OCI-LY3 (cell line): ENCODE results near the gene BPIFB3.

Source experiments
- H2AFZ ChIP-seq: fragments of 200-600, 300-600 bp; shearing (Covaris generic); 2 replicates; pipeline ENCODE4 v1.6.0; 2014; ENCODE audit warnings: antibody characterized with exemption, low read depth, low read length
- H3K27ac ChIP-seq: fragments of 200-600, 300-600 bp; sonication (generic); 2 replicates; pipeline ENCODE4 v1.5.1; 2014; ENCODE audit warnings: mild to moderate bottlenecking, low read length, moderate library complexity, mixed read lengths
- H3K27me3 ChIP-seq: fragments of 200-600, 300-600 bp; sonication (generic); 2 replicates; pipeline ENCODE4 v1.6.1; 2014; ENCODE audit warnings: low read depth, low read length, mixed read lengths
- H3K36me3 ChIP-seq: fragments of 200-600, 300-600 bp; sonication (generic); replicated peaks from 2 replicates; pipeline ENCODE3; 2014; ENCODE audit warnings: low read depth, low read length, mixed read lengths
- H3K4me1 ChIP-seq: fragments of 300-600, 200-600 bp; sonication (generic); 2 replicates; pipeline ENCODE4 v1.6.1; 2014; ENCODE audit warnings: low read length, mixed read lengths
- H3K4me2 ChIP-seq: fragments of 200-600, 300-600 bp; sonication (generic); 2 replicates; pipeline ENCODE4 v1.6.1; 2014; ENCODE audit warnings: low read length, mixed read lengths
- H3K4me3 ChIP-seq: fragments of 300-600, 200-600 bp; sonication (generic); 2 replicates; pipeline ENCODE4 v1.5.1; 2014; ENCODE audit warnings: antibody characterized with exemption, mild to moderate bottlenecking, low read length, moderate library complexity
- H3K79me2 ChIP-seq: fragments of 300-600, 200-600 bp; shearing (Covaris generic); 2 replicates; pipeline ENCODE4 v1.6.1; 2014; ENCODE audit warnings: mild to moderate bottlenecking, low read length, mixed read lengths
- H3K9ac ChIP-seq: fragments of 300-600, 200-600 bp; shearing (Covaris generic); 2 replicates; pipeline ENCODE4 v1.6.0; 2014; ENCODE audit warnings: mild to moderate bottlenecking, low read length, moderate library complexity
- H3K9me3 ChIP-seq: fragments of 200-600, 300-600 bp; shearing (Covaris generic); 2 replicates; pipeline ENCODE4 v1.6.1; 2014; ENCODE audit warnings: low read length, mixed read lengths; ENCODE audit not compliant: insufficient read depth
- H4K20me1 ChIP-seq: fragments of 200-600, 300-600 bp; sonication (generic); 2 replicates; pipeline ENCODE4 v1.6.1; 2016; ENCODE audit warnings: low read length, mixed read lengths; ENCODE audit not compliant: insufficient read depth
- EZH2phosphoT487 ChIP-seq: fragments of 200-600 bp; shearing (Covaris generic); IDR thresholded peaks from 2 replicates; pipeline ENCODE4 v1.6.1; 2018; ENCODE audit warnings: antibody characterized with exemption, mixed run types, low read depth
- TF ChIP-seq, protein P1 (sequence below): fragments of 200-600, 300-600 bp; sonication (generic); IDR thresholded peaks from 2 replicates; pipeline ENCODE4 v1.5.1; 2014; ENCODE audit warnings: antibody characterized with exemption, low read length, low read depth

BPIFB3 gene

DNA sequence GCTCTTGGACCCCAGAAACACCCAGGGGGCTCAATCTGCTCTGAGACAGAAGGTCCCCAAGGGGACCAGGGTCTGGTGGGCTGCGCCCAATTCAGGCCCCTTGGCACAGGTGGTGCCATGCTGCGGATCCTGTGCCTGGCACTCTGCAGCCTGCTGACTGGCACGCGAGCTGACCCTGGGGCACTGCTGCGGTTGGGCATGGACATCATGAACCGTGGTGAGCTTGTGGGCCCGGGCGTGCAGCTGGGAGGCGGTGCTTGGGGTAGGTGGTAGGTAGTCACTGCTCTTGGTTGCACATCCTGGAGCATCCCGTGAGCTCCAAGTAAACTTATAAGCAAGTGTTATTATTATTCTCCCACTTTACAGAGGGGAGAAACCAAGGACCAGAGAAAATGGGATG, 22.2 kb upstream of the BPIFB3 start, which contains the start of gene BPIFB6:
Gene BPIFB6, plus strand, starts transcription at position 118 of the 400 bp plus-strand sequence. Its CDS starts 0 bp downstream, at position 118.
- no peak for TF ChIP-seq EZH2phosphoT487
- TF ChIP-seq, protein P1, sequence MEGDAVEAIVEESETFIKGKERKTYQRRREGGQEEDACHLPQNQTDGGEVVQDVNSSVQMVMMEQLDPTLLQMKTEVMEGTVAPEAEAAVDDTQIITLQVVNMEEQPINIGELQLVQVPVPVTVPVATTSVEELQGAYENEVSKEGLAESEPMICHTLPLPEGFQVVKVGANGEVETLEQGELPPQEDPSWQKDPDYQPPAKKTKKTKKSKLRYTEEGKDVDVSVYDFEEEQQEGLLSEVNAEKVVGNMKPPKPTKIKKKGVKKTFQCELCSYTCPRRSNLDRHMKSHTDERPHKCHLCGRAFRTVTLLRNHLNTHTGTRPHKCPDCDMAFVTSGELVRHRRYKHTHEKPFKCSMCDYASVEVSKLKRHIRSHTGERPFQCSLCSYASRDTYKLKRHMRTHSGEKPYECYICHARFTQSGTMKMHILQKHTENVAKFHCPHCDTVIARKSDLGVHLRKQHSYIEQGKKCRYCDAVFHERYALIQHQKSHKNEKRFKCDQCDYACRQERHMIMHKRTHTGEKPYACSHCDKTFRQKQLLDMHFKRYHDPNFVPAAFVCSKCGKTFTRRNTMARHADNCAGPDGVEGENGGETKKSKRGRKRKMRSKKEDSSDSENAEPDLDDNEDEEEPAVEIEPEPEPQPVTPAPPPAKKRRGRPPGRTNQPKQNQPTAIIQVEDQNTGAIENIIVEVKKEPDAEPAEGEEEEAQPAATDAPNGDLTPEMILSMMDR = no peak
- Histone ChIP-seq H3K36me3 (no peaks in the 10 kb centered on the region), H3K9me3 (no peaks in the 10 kb centered on the region), H3K4me2 (no peak within 1 kb of the TSS), H2AFZ (no peak within 1 kb of the TSS), H3K79me2 (no peaks in the 10 kb centered on the region), H3K4me3 (no peak within 1 kb of the TSS), H3K27me3 (peaks cover 25% of the 10 kb centered on the region), H4K20me1 (no peaks in the 10 kb centered on the region), H3K27ac (no peak within 1 kb of the TSS), H3K9ac (no peak within 1 kb of the TSS), H3K4me1 (no peaks in the 10 kb centered on the region)

DNA sequence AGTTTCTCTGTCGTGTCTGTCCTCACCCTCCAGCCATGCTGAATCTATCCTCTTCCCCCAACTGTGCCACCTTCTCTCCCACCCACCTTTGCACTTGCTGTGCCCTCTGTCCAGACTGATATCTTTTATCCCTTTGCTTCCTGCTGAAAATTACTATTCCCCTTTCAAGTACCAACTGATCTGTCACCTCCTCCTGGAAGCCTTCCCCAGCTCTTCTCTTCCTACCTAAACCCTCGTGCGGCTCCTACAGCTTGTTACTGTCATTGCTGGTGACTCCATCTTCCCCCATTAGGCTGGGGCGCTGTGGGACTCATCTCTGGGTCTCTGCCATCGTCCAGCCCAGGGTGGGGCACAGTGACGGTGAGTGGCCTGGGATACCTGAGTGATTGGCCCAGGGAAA, 21.1 kb upstream of the BPIFB3 start:
- TF ChIP-seq, protein P1 = no peak
- no peak for TF ChIP-seq EZH2phosphoT487
- H3K4me2 ChIP-seq = no peak overlapping the region
- H3K4me1 ChIP-seq = no peaks in the 10 kb centered on the region

DNA sequence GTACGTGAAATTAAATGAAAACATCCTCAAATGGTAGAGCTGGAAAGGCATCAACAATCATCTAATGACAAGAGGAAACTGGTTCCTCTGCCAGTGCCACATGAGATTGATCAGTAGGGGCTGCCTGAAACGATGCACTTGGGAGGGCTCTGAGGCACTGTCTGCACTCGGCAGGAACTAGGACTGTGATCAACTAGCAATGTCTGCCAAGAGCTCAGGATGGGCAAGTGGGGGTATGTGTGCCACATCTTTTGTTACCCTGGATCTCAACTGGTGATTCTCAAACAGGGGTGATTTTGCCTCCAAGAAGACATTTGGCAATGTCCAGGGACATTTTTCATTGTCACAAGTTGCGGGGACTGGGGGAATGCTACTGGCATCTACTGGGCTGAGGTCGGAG, 20.3 kb upstream of the BPIFB3 start:
- Histone ChIP-seq H3K9ac (no peak overlapping the region), H3K4me2 (no peak overlapping the region), H3K9me3 (no peaks in the 10 kb centered on the region), H3K36me3 (no peaks in the 10 kb centered on the region), H3K79me2 (no peaks in the 10 kb centered on the region), H3K27me3 (peaks cover 28% of the 10 kb centered on the region), H3K4me1 (no peaks in the 10 kb centered on the region), H2AFZ (no peak overlapping the region), H3K27ac (no peak overlapping the region), H4K20me1 (no peaks in the 10 kb centered on the region), H3K4me3 (no peak overlapping the region)
- no peak for TF ChIP-seq EZH2phosphoT487
- TF ChIP-seq, protein P1 = no peak

More for the DNA sequence above, 21.1 kb upstream of the BPIFB3 start:
- no peak overlapping the region for H2AFZ ChIP-seq
- no peak overlapping the region for H3K27ac ChIP-seq
- H3K36me3 ChIP-seq = no peaks in the 10 kb centered on the region
- peaks cover 24% of the 10 kb centered on the region for H3K27me3 ChIP-seq
- no peaks in the 10 kb centered on the region for H3K9me3 ChIP-seq
- no peaks in the 10 kb centered on the region for H3K79me2 ChIP-seq
- H4K20me1 ChIP-seq = no peaks in the 10 kb centered on the region
- H3K9ac ChIP-seq = no peak overlapping the region
- H3K4me3 ChIP-seq = no peak overlapping the region

DNA sequence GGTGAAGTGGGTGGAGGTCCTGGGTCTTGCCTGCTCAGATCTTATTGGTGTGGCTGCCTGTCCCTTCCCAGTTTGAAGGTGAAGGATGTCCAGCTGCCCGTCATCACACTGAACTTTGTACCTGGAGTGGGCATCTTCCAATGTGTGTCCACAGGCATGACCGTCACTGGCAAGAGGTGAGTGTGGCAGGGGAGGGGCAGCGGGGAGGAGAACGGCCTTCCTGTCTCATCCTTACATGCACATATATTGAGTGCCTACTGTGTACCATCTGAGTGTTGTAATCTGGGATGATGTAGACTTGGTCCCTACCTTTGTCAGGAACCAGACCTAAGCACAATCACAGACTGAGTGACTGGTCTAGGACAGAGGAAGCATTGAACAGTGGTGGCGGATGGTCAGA, 19.6 kb upstream of the BPIFB3 start:
- H4K20me1 ChIP-seq = no peaks in the 10 kb centered on the region
- H2AFZ ChIP-seq = no peak overlapping the region
- no peaks in the 10 kb centered on the region for H3K36me3 ChIP-seq
- H3K9me3 ChIP-seq = no peaks in the 10 kb centered on the region
- no peak overlapping the region for H3K4me2 ChIP-seq
- H3K4me3 ChIP-seq = no peak overlapping the region
- H3K27ac ChIP-seq = no peak overlapping the region
- no peaks in the 10 kb centered on the region for H3K4me1 ChIP-seq
- no peak overlapping the region for H3K9ac ChIP-seq
- no peaks in the 10 kb centered on the region for H3K79me2 ChIP-seq
- peaks cover 24% of the 10 kb centered on the region for H3K27me3 ChIP-seq
- TF ChIP-seq, protein P1 = no peak
- TF ChIP-seq EZH2phosphoT487 = no peak
